ENCODE results near the gene NKAIN1.

- no peak for TF ChIP-seq CTCF (conservative IDR thresholded peaks at IDR 0.05)
- TF ChIP-seq ZFX (IDR thresholded peaks at IDR 0.05): no peak
Observed at GRCh38 chr1:31144442-31144841, 95.2 kb downstream of the NKAIN1 start.

Data from C4-2B (cell line).